HG03045 (cell line): ENCODE data around the gene ILF3.
A peak's percentile ranks its signal among the peaks of the same experiment; 100 is the strongest.

ENCODE experiments used
- ATAC-seq: cut with Tn5 transposase; IDR thresholded peaks from one replicate; pipeline ENCODE4 v1.9.1; 2021; ENCODE audit warnings: mild to moderate bottlenecking, moderate library complexity; ENCODE audit not compliant: unreplicated experiment

ILF3 gene

DNA sequence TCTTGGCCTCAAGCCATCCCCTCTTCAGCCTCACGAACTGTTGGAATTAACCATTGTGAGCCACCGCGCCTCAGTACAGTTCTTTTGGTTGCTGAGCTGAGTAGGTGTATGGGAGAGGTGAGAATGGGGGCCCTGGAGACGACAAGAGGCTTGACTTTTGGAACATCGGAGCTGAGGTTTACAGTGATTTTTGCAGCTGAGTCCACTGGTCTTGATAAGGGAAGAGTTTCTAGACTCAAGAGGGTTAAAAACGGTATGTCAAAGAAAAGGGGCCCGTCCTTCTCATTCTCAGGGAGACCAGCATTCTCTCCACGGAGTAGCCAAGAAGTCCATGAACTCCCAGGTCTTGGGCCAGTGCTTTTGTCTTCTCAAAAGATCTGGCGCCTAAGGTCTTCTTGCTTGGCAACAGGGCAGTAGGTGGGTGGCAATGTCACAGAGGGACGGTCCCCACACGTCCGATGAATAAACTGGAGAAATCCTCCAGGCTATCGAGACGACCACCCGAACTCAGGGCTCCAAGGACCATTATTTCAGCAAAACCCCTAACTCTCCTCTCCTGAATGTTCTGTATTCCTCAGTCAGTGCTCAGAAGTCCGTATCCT is 40.7 kb downstream of the ILF3 start:
- ATAC-seq: no peak

GRCh38 chr19:10695401-10696398 is 41.6 kb downstream of the ILF3 start:
- peak; percentile 75 for ATAC-seq

DNA sequence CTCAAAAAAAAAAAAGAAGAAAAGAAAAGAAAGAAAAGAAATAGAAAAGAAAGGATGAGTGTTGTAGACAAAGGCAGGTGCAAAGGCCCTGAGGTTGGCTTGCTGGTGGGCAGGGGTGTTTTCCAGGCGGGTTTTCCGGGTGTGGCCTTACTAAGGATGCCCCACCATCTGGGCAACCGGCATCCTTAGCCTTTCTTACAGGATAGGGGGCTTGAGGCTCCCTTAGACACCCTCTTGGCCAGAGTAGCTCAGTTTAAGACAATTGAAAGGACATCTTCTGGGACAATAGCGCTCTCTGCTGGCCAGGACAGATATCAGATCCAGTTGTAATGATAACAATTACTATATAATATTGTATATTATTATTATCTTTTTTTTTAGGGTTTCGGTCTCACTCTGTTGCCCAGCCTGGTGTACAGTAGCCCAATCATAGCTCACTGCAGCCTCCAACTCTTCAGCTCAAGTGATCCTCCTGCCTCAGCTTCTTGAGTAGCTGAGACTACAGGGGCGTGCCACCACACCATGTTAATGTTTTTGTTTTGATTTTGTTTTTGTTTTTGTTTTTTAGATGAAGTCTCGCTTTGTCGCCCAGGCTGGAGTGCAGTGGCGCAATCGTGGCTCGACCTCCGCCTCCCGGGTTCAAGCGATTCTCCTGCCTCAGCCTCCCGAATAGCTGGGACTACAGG is 45.6 kb downstream of the ILF3 start:
- no peak for ATAC-seq

DNA sequence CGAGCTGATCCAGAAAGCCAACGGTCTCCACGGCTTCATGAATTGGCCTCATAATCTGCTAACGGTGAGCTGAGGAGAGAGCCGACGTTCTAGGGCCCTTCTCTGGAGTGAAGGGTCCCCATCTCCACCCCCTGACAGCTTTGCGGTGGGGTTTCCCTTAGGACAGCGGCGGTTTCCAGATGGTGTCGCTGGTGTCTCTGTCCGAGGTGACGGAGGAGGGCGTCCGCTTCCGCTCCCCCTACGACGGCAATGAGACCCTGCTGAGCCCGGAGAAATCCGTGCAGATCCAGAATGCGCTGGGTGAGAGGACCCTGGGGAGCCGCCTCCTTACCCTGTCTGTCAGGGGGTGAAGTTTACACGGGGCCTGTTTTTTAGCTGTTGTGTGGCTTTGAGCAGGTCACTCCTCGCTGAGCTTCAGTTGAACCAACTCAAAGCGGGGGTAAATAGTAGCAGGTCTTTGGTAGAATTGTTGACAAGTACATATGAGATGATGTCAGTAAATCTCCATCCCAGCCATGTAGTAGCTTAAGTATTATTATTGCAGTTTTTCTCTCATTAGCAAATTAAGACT is 47.9 kb downstream of the ILF3 start:
- ATAC-seq: peak; percentile 32

DNA sequence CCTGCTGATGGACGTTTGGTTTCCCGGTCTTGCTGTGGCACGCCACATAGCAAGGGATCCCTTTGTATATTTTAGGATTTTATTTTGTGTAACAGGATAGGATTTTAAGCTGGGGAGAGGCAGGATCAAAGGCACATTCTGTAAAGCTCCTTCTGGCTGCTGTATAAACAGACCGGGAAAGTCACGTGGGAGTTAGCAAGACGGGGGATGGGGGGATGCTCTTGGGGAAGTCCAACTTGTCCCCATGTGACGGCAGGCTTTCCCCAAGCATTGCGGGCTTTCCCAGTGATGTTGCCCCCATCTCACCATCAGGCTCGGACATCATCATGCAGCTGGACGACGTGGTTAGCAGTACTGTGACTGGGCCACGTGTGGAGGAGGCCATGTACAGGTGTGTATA is 52.8 kb downstream of the ILF3 start:
- ATAC-seq: no peak

- ATAC-seq: no peak
These were observed 53.3 kb downstream of the ILF3 start for GRCh38 chr19:10707440-10707839.

GRCh38 chr19:10708291-10708690 is 54.1 kb downstream of the ILF3 start:
- ATAC-seq: no peak

DNA sequence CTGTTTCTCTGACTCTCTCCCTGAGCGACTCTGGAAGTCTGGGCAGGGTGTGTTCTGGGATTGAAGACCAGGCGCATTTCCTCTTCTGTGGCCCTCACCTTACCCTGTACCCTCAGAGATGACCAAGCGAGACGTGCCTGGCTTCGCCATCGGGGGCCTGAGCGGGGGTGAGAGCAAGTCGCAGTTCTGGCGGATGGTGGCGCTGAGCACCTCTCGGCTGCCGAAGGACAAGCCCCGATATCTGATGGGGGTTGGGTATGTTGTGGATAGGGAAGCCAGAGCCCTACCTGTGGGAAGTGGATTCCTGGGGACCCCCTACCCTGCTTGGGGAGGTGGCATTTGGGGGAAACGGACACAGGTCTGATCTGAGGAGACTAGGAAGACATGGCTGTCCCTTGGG is 57.9 kb downstream of the ILF3 start:
- ATAC-seq: no peak

DNA sequence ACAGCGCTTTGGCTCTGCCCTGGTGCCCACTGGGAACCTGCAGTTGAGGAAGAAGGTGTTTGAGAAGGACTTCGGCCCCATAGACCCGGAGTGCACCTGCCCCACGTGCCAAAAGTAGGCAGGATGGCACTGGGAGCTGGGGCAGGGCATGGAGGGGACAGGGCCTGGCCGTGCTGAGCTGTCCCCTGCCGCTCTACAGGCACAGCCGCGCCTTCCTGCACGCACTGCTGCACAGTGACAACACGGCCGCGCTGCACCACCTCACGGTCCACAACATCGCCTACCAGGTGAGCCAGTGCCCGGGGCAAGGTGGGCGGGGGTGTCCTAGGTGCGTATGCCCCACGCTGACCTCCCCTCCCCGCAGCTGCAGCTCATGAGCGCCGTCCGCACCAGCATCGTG is 58.6 kb downstream of the ILF3 start:
- ATAC-seq: no peak

- ATAC-seq: no peak
These were observed 59.2 kb downstream of the ILF3 start for GRCh38 chr19:10713317-10713716.

DNA sequence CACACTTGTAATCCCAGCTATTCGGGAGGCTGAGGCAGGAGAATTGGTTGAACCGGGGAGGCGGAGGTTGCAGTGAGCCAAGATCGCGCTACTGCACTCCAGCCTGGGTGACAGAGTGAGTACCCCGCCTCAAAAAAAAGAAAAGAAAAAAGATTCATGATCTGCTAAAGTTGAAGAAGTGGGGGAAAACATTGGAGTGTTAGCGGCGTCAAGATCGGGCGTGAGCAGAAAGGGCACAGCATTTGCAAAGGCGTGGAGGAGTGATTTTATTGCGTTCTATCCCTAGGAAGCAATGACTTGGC is 62.9 kb downstream of the ILF3 start:
- ATAC-seq: no peak

- ATAC-seq: peak; percentile 85
These were observed 63.4 kb downstream of the ILF3 start, which contains the start of gene DNM2 for GRCh38 chr19:10717356-10718204. Gene DNM2, plus strand, starts transcription at chr19:10718079. Its CDS starts 164 bp downstream, at chr19:10718243.

- peak; percentile 10 for ATAC-seq
These were observed 64.4 kb downstream of the ILF3 start for GRCh38 chr19:10718205-10719196.

DNA sequence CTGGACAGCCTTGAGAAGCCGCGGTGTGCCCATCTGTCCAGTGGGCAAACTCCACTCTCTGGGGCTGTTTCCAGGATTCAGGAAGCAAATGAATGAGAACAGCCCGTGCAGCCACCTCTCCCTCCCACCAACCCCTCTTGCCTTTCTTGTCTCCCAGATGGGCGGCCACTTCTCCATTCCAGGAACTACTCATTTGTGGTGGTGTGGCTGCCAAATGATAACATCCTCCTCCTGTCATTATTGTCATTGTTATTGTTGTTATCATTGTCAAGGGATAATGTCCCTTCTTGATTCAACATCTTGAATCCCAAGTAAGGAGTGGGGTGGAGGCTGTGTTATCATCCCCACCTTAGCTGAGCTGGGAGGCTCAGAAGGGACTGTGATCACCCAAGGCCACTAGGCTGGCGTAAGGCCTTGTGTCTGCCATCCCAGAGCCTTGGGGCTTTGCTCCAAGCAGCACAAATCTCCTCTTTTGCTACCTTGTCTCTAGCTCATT is 65.4 kb downstream of the ILF3 start:
- ATAC-seq: no peak

GRCh38 chr19:10720607-10721125 is 66.5 kb downstream of the ILF3 start:
- ATAC-seq: no peak

- ATAC-seq: no peak
These were observed 69.4 kb downstream of the ILF3 start for GRCh38 chr19:10723591-10723990.

DNA sequence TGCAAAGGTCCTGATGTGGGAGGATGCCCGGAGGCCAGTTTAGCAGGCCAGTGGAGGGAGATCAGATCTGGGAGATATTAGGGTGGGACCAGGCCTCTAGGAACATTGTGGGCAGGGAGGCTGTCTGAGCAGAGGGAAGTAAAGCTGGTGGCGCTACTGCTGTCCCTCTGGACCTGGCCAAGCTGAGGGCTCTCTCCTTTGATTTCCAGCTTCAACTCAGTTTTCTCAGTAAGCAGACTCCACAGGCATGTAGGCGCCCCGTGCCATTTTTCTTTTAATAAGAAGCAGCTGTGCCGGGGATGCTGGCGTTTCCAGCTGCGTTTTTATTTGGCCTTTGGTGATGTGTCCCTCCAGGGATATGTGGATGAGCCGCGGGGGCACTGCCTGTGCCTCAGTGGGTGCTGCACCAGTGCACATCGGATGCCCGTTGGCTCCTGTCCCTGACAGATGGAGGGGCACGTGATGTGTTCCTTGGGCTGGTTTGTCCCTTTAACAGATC is 70.5 kb downstream of the ILF3 start:
- ATAC-seq: no peak

GRCh38 chr19:10725415-10725814 is 71.3 kb downstream of the ILF3 start:
- no peak for ATAC-seq

GRCh38 chr19:10726268-10726667 is 72.1 kb downstream of the ILF3 start:
- no peak for ATAC-seq
